GM23248 (cell line): Measurements from ENCODE around the gene CRELD1. TPM values are rescaled to one million over a fixed set of nuclear protein-coding genes. Genes with fewer than 3 reads are reported as not detected.

ENCODE experiments used
- DNase-seq: peaks from one replicate; pipeline ENCODE4 v3.0.0-alpha.2; 2015
- H2AFZ ChIP-seq: fragments of 200-600 bp; sonication (generic); 2 replicates; pipeline ENCODE4 v1.6.1; 2016; ENCODE audit warnings: antibody characterized with exemption
- H3F3A ChIP-seq: fragments of 200-600 bp; sonication (generic); 2 replicates; pipeline ENCODE4 v1.6.1; 2016; ENCODE audit warnings: mild to moderate bottlenecking, antibody characterized with exemption, mixed run types; ENCODE audit not compliant: insufficient read depth
- H3K27ac ChIP-seq: fragments of 200-600 bp; sonication (generic); 2 replicates; pipeline ENCODE4 v1.5.1; 2016; ENCODE audit warnings: mild to moderate bottlenecking
- H3K27me3 ChIP-seq: fragments of 200-600 bp; sonication (generic); replicated peaks from 2 replicates; pipeline ENCODE4 v1.6.1; 2016; ENCODE audit warnings: mild to moderate bottlenecking; ENCODE audit not compliant: insufficient read depth
- H3K36me3 ChIP-seq: fragments of 200-600 bp; sonication (generic); 2 replicates; pipeline ENCODE4 v1.6.1; 2016; ENCODE audit warnings: low read depth, mild to moderate bottlenecking
- H3K4me1 ChIP-seq: fragments of 200-600 bp; sonication (generic); 2 replicates; pipeline ENCODE4 v1.6.1; 2016; ENCODE audit warnings: mild to moderate bottlenecking; ENCODE audit not compliant: insufficient read depth
- H3K4me2 ChIP-seq: fragments of 200-600 bp; sonication (generic); one replicate; pipeline ENCODE4 v1.6.1; 2016; ENCODE audit warnings: mild to moderate bottlenecking; ENCODE audit not compliant: unreplicated experiment
- H3K4me3 ChIP-seq: fragments of 200-600 bp; sonication (generic); 2 replicates; pipeline ENCODE4 v1.5.1; 2016; ENCODE audit warnings: mild to moderate bottlenecking
- H3K79me2 ChIP-seq: fragments of 200-600 bp; sonication (generic); 2 replicates; pipeline ENCODE4 v1.6.1; 2016; ENCODE audit warnings: mild to moderate bottlenecking; ENCODE audit not compliant: insufficient read depth
- H3K9ac ChIP-seq: fragments of 200-600 bp; sonication (generic); 2 replicates; pipeline ENCODE4 v1.6.1; 2016; ENCODE audit warnings: mild to moderate bottlenecking
- H3K9me2 ChIP-seq: fragments of 200-600 bp; sonication (generic); 2 replicates; pipeline ENCODE4 v1.6.1; 2016; ENCODE audit warnings: mixed run types, mild to moderate bottlenecking, moderate library complexity; ENCODE audit not compliant: insufficient read depth
- H3K9me3 ChIP-seq: fragments of 200-600 bp; sonication (generic); one replicate; pipeline ENCODE4 v1.6.1; 2017; ENCODE audit warnings: low read depth
- H4K20me1 ChIP-seq: fragments of 200-600 bp; sonication (generic); 2 replicates; pipeline ENCODE4 v1.6.0; 2016; ENCODE audit not compliant: insufficient read depth
- EZH2 ChIP-seq: fragments of 200-600 bp; sonication (generic); IDR thresholded peaks from 2 replicates; pipeline ENCODE4 v1.6.1; 2018; ENCODE audit warnings: antibody characterized with exemption, mild to moderate bottlenecking; ENCODE audit not compliant: insufficient read depth, poor library complexity, severe bottlenecking
- EZH2phosphoT487 ChIP-seq: fragments of 200-600 bp; sonication (generic); IDR thresholded peaks from 2 replicates; pipeline ENCODE4 v1.6.1; 2018; ENCODE audit warnings: antibody characterized with exemption, moderate library complexity, mild to moderate bottlenecking, low read depth; ENCODE audit not compliant: insufficient read depth
- WGBS, 2 experiments: methylation state at CpG; one replicate each; pipeline ENCODE4 v1.1.6; 2015 to 2017; ENCODE audit warnings: low lambda C conversion rate in 2 of 2, low coverage in 1 of 2; ENCODE audit errors: missing lambda C conversion rate in 2 of 2; 5-methylcytosine and 5-hydroxymethylcytosine counted together
- in situ Hi-C: fragments of 300-500 bp; cut with MboI; formaldehyde crosslinking; loops from 2 replicates; pipeline ENCODE4 v1.15.0; 2020
- polyA plus RNA-seq: library from polyadenylated mRNA; unstranded; fragments of >200 nt; fragmentation: Nextera tagmentation; extraction: Ambion mirVana; gene quantifications from 2 replicates; pipeline ENCODE4 v1.2.1, GENCODE V29; 2016
- total RNA-seq: library from RNA; depleted of rRNA; stranded (reverse); fragments of >200 nt; shearing (Covaris generic); gene quantifications from 2 replicates; pipeline ENCODE4 v1.2.3, GENCODE V29; 2014

Gene CRELD1
- total and polyA plus RNA-seq, 2 experiments from 2014 or later, result 18.2 to 19.9 TPM

DNA sequence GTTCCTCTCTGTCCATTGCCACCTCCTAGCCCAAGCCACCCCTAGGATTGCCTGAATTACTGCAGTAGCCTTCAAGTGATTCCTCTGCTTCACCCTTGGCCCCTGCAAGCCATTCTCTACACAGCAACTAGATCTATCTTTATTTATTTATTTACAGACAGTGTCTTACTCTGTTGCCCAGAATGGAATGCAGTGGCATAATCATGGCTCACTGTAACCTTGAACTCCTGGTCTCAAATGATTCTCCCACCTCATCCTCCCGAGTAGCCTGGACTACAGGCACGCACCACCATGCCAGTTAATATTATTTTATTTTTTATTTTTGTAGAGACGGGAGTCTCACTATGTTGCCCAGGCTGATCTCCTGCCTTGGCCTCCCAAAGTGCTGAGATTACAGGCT lies 45.1 kb upstream of the CRELD1 start:
- Histone ChIP-seq H3K36me3 (peaks cover 8% of the 10 kb centered on the region), H3F3A (peaks cover 28% of the 10 kb centered on the region), H3K27me3 (no peaks in the 10 kb centered on the region), H3K4me2 (no peak overlapping the region), H3K9me2 (no peaks in the 10 kb centered on the region), H3K4me1 (peaks cover 19% of the 10 kb centered on the region), H4K20me1 (no peaks in the 10 kb centered on the region), H3K9ac (no peak overlapping the region), H3K4me3 (no peak overlapping the region), H3K9me3 (no peaks in the 10 kb centered on the region), H2AFZ (no peak overlapping the region), H3K27ac (no peak overlapping the region), H3K79me2 (peaks cover 23% of the 10 kb centered on the region)
- in situ Hi-C loops, result no loop called here
- WGBS, 2 experiments, result 93 to 98% methylated on average over 3 of the region's 3 CpGs
- no peak for DNase-seq
- TF ChIP-seq EZH2 (no peak), EZH2phosphoT487 (no peak)

DNA sequence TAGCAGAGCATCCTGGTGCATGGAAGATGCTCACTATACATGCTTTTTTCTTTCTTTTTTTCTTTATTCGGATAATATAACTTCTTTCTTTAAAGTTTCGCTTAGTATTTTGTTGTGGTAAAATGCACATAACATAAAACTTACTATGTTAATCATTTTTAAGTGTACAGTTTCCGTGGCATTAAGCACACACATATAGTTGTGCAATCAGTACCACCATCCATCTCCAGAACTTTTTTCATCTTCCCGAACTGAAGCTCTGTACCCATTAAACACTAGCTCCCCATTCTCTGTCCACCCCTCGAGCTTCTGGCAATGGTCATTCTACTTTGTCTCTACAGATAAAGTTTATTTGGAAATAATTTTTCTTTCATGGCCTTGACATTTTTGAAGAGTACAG lies 44.2 kb upstream of the CRELD1 start:
- WGBS, 2 experiments, result 57 to 61% methylated on average over 5 of the region's 5 CpGs
- Histone ChIP-seq H4K20me1 (no peaks in the 10 kb centered on the region), H3K27me3 (no peaks in the 10 kb centered on the region), H3K9me3 (no peaks in the 10 kb centered on the region), H3K4me2 (no peak overlapping the region), H3K9me2 (no peaks in the 10 kb centered on the region), H3K27ac (no peak overlapping the region), H3K4me1 (peaks cover 18% of the 10 kb centered on the region), H3K9ac (no peak overlapping the region), H3K79me2 (peaks cover 23% of the 10 kb centered on the region), H3K4me3 (no peak overlapping the region), H2AFZ (peak overlapping the region; percentile 91; the same call in 1 of the 2 replicates), H3F3A (peaks cover 27% of the 10 kb centered on the region), H3K36me3 (peaks cover 8% of the 10 kb centered on the region)
- in situ Hi-C loops, result no loop called here
- TF ChIP-seq EZH2, result no peak
- TF ChIP-seq EZH2phosphoT487, result no peak
- no peak for DNase-seq

DNA sequence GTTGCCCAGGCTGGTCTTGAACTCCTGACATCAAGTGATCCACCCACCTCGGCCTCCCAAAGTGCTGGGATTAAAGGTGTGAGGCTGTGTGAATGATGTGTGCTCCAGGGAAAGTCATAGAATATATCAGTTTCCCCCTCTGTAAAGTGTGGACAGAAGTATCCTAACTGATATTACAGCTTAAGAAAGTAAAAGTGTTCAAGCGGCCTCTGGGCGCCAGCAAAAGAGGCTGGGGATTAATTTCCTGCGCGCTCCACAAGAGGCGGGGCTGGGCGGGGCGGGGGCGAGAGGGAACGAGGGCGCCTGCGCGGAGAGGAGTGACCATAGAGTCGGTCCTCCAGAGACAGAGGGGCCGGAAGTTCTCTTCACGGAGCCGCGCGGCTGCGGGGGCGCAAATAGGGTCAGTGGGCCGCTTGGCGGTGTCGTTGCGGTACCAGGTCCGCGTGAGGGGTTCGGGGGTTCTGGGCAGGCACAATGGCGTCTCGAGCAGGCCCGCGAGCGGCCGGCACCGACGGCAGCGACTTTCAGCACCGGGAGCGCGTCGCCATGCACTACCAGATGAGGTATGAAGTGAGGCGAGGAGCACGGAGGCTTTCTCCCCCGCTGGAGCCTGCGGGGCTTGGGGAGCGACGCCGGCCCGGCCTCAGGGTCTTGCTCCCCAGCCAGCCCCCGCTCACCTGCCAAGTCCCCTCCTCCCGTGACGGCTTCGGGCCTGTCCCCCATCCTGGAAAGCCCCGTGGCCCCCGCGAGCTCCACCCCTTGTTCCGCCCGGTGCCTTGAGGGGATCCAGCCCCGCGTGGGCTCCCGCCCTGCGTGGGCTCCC lies 43.2 kb upstream of the CRELD1 start, which contains the start of gene JAGN1:
Gene JAGN1, plus strand, starts transcription at position 362 of the 823 bp plus-strand sequence. Its CDS starts 113 bp downstream, at position 475.
- Histone ChIP-seq H3K27ac (peak within 1 kb of the TSS; percentile 64), H2AFZ (peak within 1 kb of the TSS; percentile 91), H3F3A (peaks cover 24% of the 10 kb centered on the region), H3K9me2 (no peaks in the 10 kb centered on the region), H3K4me3 (peak within 1 kb of the TSS; percentile 83), H3K4me2 (peak within 1 kb of the TSS; percentile 83), H3K9me3 (no peaks in the 10 kb centered on the region), H4K20me1 (no peaks in the 10 kb centered on the region), H3K9ac (peak within 1 kb of the TSS; percentile 95), H3K36me3 (peaks cover 14% of the 10 kb centered on the region), H3K79me2 (peaks cover 29% of the 10 kb centered on the region), H3K4me1 (peaks cover 12% of the 10 kb centered on the region), H3K27me3 (no peaks in the 10 kb centered on the region)
- in situ Hi-C loops, result no loop called here
- DNase-seq, result peak; percentile 93
- TF ChIP-seq EZH2phosphoT487 (no peak), EZH2 (no peak)
- 1 to 3% methylated on average over 26 to 45 of the region's 62 CpGs for WGBS, 2 experiments

DNA sequence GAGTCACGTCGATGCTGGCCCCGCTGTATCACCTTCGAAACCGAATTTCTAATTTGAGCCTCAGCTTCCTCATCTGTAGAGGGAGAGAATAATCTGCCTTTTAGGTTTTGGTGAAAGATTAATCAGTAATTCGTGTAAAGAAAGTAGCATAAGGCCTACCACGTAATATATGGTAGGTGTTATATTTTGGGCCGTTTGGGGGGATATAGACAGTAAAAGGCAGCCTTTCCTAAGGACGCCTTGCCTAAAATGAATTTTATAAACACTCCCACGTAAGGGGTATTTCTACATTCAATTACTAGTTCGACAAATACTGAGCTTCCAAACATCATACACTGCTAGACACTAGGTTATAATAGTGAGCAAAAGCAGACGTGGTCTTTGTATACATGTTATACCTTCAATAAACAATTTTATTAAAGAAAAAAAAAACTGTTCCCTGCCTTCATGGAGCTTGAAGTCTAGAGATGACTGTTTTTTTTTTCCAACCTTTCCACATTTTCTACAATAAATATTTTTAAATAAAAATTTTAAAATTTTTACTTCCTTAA lies 42.5 kb upstream of the CRELD1 start:
- peak overlapping the region; percentile 83 for H3K4me2 ChIP-seq
- H3K4me1 ChIP-seq, result peaks cover 12% of the 10 kb centered on the region
- in situ Hi-C loops, result no loop called here

More for the DNA sequence above, 42.5 kb upstream of the CRELD1 start:
- peaks cover 35% of the 10 kb centered on the region for H3K79me2 ChIP-seq
- TF ChIP-seq EZH2 (no peak), EZH2phosphoT487 (no peak)
- H3K9ac ChIP-seq, result peak overlapping the region; percentile 95
- H3F3A ChIP-seq, result peaks cover 24% of the 10 kb centered on the region
- no peak for DNase-seq
- H3K4me3 ChIP-seq, result peak overlapping the region; percentile 83
- H4K20me1 ChIP-seq, result no peaks in the 10 kb centered on the region
- H2AFZ ChIP-seq, result peak overlapping the region; percentile 91
- H3K9me2 ChIP-seq, result no peaks in the 10 kb centered on the region
- H3K36me3 ChIP-seq, result peaks cover 14% of the 10 kb centered on the region
- H3K9me3 ChIP-seq, result no peaks in the 10 kb centered on the region
- peak overlapping the region; percentile 64 for H3K27ac ChIP-seq
- WGBS, 2 experiments, result 6 to 8% methylated on average over 12 of the region's 12 CpGs
- no peaks in the 10 kb centered on the region for H3K27me3 ChIP-seq
